ENCODE results near the gene TNFRSF19.

- no peak for TF ChIP-seq REST (IDR thresholded peaks at IDR 0.05; ENCODE audit: low read depth, low read length)
- TF ChIP-seq BCL3 (IDR thresholded peaks at IDR 0.05; ENCODE audit: borderline replicate concordance, insufficient read depth, low read depth, low read length, poor library complexity, severe bottlenecking): no peak
- TF ChIP-seq DPF2 (IDR thresholded peaks at IDR 0.05): no peak
Observed at GRCh38 chr13:23583491-23583890, 13.3 kb downstream of the TNFRSF19 start.

Measured in GM12878 (cell line).